Stimulated activated CD8-positive, alpha-beta memory T cell treated with anti-CD3 and anti-CD28 coated beads, Interleukin-4, amount 100 ng/mL, for 4 hours (primary cell): ENCODE measurements around the gene DPF3.

ENCODE experiments used
- DNase-seq, 2 donors: peaks; one replicate each; pipeline ENCODE4 v3.0.0-alpha.2; 2020; ENCODE audit warnings: low read depth in 2 of 2, low spot score in 1 of 2

DPF3 gene

GRCh38 chr14:72904840-72905561 is 11.1 kb upstream of the DPF3 start:
- DNase-seq = peak; percentile 38 to 49

- no peak for DNase-seq
Measured at GRCh38 chr14:72904218-72904617, 10.3 kb upstream of the DPF3 start.

- no peak for DNase-seq
Measured at GRCh38 chr14:72903716-72904115, 9.8 kb upstream of the DPF3 start.

GRCh38 chr14:72902801-72903530 is 9.1 kb upstream of the DPF3 start:
- no peak for DNase-seq

GRCh38 chr14:72901361-72901760 is 7.5 kb upstream of the DPF3 start:
- DNase-seq = no peak

GRCh38 chr14:72898448-72898847 is 4.5 kb upstream of the DPF3 start:
- no peak for DNase-seq

- DNase-seq = no peak
Measured at GRCh38 chr14:72894623-72895378, 900 bp upstream of the DPF3 start.

- DNase-seq = no peak
Measured at GRCh38 chr14:72894323-72894622, 372 bp upstream of the DPF3 start.

GRCh38 chr14:72892879-72893635 is 844 bp downstream of the DPF3 start:
- no peak for DNase-seq

- no peak for DNase-seq
Measured at GRCh38 chr14:72892103-72892878, 1.6 kb downstream of the DPF3 start.

- DNase-seq = no peak
Measured at GRCh38 chr14:72891666-72892102, 2.2 kb downstream of the DPF3 start.

- no peak for DNase-seq
Measured at GRCh38 chr14:72889366-72889765, 4.5 kb downstream of the DPF3 start.

GRCh38 chr14:72888636-72889201 is 5.2 kb downstream of the DPF3 start:
- DNase-seq = no peak

- DNase-seq = no peak
Measured at GRCh38 chr14:72888192-72888591, 5.7 kb downstream of the DPF3 start.

GRCh38 chr14:72887514-72887913 is 6.4 kb downstream of the DPF3 start:
- DNase-seq = no peak

- DNase-seq = no peak
Measured at GRCh38 chr14:72884386-72884785, 9.5 kb downstream of the DPF3 start.

GRCh38 chr14:72883961-72884360 is 9.9 kb downstream of the DPF3 start:
- DNase-seq = no peak

- no peak for DNase-seq
Measured at GRCh38 chr14:72883109-72883508, 10.8 kb downstream of the DPF3 start.

- DNase-seq = no peak
Measured at GRCh38 chr14:72882463-72882862, 11.4 kb downstream of the DPF3 start.

GRCh38 chr14:72882047-72882446 is 11.9 kb downstream of the DPF3 start:
- DNase-seq = no peak
